HG02852 (cell line): ENCODE data around the gene NTN1.

ENCODE experiments used
- ATAC-seq: cut with Tn5 transposase; IDR thresholded peaks from one replicate; pipeline ENCODE4 v1.9.1; 2021; ENCODE audit warnings: mild to moderate bottlenecking, moderate library complexity; ENCODE audit not compliant: unreplicated experiment

NTN1 gene

GRCh38 chr17:9116861-9117568 is 95.7 kb downstream of the NTN1 start:
- no peak for ATAC-seq

DNA sequence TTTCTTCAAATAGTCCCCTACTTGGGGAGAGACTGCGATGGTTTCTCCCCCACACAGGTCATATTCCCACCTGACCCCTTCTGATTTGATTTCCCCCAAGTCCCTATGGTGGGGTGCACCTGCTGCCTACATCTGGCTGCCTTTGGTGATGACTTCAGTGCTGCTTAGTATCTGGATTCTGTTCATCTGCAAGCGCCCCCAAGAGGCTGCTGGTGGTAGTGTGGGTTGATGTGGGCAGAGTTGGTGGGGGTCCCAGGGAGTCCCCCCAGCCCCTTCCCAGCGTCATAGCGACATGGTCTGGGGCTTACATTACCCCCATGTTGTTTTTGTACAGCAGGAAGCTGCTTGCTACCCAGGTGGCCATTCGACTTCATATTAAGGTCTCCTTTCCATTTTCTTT is 99.2 kb downstream of the NTN1 start:
- ATAC-seq = no peak

DNA sequence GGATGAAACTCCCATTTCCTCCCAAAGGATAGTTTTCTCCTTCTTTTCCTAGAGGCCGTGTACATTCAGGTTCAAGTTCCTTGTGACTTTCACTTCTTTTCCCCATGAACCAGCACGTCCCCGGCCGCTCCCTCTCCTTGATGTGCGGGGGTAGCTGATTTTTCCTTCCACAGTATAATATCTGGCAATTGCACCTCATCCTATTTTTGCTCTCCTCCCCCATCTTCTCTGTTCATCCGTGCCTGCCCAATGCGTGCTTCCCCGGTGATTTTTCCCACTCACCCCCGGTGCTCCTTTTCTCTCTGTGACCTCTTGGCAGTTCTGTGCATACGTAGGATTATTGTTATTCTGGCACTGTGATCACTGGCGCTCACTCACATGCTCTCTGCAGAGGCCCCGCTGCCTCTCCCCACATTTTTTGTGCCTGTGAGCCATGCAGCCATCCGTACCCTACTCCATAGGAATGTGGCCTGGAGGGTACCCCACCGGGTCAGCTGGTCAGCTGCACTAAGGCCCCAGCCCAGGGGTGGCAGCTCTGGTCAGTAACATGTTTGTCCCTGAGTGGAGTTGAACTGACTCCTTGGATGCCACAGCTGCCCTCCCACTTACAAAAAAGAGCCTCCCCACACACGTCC is 100.0 kb downstream of the NTN1 start:
- no peak for ATAC-seq

DNA sequence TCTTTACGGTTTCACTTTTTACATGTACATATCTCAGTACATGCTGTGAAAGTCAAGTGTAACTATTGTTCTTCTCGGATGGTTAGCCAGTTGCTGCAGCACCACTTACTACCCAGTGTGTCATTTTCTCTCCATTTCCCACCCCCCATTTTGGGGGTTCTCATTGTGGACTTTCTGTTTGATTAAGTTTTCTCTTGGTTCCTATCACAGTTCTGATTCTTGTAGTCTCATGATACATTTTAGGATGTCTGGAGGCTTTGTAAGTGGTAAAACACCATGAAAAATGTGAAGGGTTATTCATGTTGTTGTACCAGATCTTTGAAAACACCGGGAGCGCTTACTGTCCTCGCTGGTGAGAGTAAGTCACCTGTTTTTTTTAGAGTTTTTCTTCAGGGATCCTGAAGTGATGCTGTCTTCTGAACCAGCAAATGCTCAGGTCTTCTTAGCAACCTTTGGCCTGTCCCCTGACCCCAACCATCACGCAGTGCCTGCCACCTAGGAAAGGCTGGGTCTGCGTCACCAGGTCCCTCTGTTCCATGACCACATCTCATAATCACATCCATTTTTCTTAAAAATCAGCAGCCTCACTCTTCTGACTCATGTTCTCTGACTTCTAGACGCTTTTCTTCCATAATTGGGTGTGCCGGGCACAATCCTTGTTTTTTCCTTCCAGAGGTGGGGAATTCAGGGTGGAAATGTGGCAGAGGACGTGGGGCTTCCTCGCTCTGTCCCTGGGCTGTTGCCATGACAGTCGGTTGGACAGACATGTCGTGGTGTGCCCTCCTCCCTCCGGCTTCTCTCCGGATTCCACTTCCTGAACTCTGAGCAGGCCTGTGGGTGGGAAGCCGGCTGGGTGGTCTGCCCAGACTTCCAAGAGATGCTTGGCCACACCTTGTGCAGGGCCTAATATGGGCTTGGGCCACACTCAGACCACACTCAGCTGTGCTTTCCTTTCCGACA is 102.6 kb downstream of the NTN1 start:
- no peak for ATAC-seq

DNA sequence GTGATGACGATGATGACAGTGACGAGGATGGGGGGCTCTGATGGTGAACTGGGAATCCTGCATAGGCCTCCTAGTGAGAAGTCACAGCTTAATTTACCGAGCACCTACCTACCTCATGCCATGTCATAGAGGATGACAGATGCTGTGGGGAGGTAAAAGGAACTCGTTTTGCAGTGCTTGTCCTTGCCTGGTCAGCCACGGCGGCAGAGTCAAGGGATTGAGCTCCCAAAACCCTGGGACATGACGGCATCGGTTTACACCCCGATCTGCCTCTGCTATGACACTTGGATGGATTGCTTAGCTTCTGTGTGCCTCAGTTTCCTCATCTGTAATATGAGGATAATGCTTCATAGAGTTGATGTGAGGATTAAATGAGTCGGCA is 103.2 kb downstream of the NTN1 start:
- ATAC-seq = no peak

- ATAC-seq = no peak
Observed at GRCh38 chr17:9125722-9126121, 104.4 kb downstream of the NTN1 start.

GRCh38 chr17:9127340-9127739 is 106.0 kb downstream of the NTN1 start:
- no peak for ATAC-seq

GRCh38 chr17:9131371-9131770 is 110.1 kb downstream of the NTN1 start:
- ATAC-seq = no peak

- no peak for ATAC-seq
Observed at GRCh38 chr17:9132291-9132690, 111.0 kb downstream of the NTN1 start.

DNA sequence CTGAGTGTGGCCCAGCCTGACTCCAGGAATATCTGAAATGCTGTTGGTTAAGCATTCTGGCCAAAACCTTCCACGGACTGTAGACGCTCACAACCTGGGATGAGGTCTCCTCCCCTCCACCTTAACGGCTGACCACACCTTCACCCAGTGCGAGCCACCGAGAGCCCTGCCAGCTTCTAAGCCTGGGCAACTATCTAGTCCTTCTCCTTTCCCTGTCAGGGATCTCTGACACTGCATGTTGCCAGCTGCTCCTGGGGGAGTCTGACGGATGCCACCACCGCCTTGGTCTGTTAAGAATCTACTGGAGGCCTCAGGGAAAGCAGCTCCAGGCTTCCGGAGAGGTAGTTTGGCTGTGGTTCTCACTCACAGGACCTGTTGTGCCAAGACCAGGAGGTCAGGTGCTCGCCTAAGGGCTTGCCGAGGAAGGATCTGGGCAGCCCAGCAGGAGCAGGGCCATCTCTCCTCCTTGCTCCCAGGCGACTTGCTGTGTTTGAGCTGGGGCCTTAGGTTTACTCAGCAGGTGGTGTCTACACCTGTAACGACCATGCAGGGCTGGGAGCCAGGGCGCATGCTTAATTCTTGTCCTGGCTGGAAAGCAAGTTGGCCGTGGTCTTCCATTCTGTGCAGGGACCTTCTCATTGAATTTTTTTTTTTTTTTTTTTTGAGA is 111.8 kb downstream of the NTN1 start:
- no peak for ATAC-seq

- no peak for ATAC-seq
Observed at GRCh38 chr17:9138161-9138717, 116.9 kb downstream of the NTN1 start.

DNA sequence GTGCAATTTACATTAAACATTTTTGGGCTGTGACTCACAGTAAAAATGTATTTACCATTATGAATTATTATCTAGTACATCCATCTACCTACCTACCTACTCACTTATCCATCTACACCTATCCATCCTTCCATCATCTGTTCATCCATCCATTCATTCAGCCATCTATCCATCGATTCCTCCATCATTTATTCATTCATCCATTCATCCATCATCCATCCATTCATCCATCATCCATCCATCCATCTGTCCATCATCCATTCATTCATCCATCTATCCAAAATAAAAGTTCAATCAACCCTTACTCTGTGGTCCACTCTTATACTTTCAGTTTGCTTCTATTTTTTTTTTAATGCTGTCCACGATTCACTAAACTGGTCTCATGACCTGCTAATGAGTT is 118.4 kb downstream of the NTN1 start:
- ATAC-seq = no peak

DNA sequence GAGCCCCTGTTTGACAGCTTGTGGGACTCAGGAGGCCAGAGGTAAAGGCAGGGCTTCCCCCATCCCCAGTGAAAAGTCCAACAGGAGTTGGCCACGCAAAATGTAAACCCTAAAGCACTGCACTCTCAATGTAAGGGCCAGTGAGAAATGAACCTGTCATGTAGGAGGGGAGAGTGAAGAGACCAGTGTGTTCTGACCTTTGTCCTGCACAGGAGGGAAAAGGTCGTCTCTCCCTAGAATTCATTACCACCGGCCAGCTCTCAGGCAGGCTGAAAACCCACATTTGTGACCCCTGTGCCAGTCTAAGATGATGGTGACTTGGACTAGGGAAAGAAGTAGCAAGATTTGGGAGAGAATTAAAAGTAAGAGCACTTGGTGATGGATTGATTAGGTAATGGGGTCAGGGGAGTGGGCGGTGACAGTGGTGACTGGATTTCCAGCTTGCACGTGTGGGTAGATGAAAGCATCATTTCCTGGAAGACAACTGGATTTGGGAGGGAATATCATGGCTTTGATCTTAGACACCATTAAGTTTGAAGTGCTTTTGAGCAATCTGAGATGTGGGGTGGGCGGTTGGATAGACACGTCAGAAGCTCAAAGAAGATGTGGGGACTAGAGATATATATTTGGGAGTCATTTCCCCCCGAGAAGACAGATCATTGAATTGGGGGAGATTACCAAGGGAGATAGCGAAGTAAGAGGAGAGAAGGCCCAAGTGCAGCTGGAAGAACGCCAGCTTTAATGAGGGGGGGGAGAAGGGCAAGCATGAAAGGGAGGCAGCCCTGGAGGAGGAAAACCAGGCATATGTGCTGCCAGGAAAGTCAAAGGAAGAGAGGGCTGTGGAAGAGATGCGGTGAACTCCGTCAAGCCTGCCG is 119.5 kb downstream of the NTN1 start:
- ATAC-seq = no peak

DNA sequence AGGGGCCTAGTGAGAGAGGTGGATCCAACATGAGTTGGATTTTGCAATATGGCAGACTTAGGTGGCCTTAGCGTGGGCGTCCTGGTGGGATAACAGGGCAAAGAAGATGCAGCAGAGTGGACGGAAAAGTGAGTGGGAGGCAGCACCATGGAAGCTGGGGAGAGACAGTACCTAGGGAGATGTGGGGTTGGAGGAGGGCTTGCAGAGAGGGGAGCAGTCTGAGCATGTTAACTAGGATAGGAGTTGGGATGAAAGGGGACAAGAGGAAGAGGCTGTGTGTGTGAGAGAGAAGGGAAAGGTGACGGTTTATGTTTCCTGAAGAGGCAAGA is 120.1 kb downstream of the NTN1 start:
- no peak for ATAC-seq

DNA sequence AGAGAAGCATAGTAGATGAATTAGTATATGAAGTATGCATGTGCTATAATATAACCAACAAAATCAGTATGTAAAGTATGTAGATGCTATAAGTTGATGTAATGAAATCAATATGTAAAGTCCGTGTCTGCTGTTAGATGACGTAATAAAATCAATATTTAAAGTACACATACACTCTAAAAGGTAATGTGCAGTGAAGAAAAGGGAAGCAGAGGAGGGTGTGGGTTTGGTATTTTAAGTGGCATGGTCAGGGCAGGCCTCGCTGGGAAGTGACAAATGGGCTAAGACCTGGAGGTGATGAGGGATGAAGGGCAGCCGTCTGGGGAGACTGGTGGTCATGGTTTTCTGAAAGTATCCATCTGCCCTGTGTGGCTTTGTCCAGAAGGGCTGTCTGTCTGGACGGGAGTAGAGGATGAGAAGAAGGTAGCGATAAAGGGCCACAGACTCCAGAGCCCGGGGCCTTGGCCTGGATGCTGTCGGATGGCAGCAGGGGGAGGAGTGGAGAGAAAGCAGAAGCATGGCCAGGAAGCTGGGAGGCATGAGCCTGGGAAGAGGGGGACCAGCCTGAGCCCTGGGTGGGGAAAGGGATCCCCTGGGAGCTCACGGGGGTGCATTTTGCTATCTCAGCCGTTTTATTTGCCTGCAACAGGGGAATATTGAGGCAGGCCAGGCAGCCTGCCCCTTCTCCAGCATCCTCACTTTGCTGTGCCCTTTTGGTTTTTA is 121.6 kb downstream of the NTN1 start:
- no peak for ATAC-seq

GRCh38 chr17:9144502-9145249 is 123.4 kb downstream of the NTN1 start:
- no peak for ATAC-seq

DNA sequence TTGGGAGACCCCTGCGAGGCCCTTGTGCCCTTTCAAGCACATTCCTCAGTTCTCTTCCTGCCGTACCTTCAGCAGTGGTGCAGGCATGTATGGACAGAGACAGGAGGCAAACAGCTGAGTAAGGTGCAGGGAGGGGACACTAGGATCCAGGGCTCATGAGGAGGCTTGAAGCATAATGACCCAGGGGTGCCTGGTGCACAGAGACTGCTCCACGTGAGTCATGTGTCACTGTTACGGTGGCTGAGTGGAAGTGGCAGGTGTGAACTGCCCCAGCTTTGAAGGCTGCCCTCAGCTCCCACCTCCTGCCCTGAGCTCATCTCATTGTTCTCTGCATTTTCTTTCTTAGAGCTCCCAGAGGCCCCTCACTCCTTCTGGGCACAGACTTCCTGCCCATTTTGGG is 124.8 kb downstream of the NTN1 start:
- no peak for ATAC-seq

- ATAC-seq = no peak
Observed at GRCh38 chr17:9148905-9149525, 127.7 kb downstream of the NTN1 start.
